Activated CD4-positive, alpha-beta T cell treated with anti-CD3 and anti-CD28 coated beads, Interleukin-2, amount 50 U/mL, for 24 hours (primary cell): ENCODE results near the gene LAPTM4A.
"Not testable (repeated sequence)": the region's sequence is repeated elsewhere in the genome, so short reads cannot be mapped to it uniquely, and the experiment has no call there.

Experiments
- DNase-seq, 2 donors: peaks; one replicate each; pipeline ENCODE4 v3.0.0-alpha.2; 2020; ENCODE audit warnings: low read depth in 1 of 2, low spot score in 1 of 2

Gene LAPTM4A

DNA sequence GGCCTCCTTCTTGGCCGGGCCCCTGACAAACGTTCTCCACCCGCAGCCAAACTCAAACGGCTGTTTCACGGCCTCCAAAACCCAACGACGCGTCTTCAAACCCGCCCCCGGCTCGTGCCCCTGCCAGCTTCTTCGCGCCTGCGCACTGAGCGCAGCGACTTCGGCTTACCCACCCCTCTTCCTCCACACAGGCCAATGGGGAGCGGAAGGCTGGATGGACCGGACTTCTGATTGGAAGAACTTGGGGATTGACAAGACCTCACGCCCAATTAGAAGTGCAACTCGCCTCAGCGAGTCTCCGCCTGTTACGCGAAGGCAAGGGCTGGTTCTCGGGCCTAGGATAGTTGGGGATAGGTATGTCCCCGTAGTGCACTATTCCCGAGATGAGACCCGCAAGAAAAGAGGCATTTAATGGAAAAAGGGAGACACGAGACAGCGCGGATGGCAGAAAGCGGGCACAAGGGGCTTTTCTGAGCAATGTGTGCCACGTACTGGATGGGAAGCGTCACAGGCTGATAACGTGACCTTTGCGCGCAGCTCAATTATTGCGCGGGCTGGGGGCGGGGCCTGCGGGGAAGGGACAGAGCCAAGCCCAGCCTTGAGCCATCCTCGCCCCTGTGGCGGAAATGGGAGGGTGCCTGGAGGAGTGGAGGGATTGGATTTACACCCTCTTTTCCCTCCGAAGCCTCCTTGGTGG lies at the start of gene LAPTM4A:
TSS of gene LAPTM4A (minus strand) at position 97 of the 697 bp plus-strand sequence. CDS start 108 bp downstream, outside the sequence.
- peak; percentile 88 to 98 for DNase-seq

DNA sequence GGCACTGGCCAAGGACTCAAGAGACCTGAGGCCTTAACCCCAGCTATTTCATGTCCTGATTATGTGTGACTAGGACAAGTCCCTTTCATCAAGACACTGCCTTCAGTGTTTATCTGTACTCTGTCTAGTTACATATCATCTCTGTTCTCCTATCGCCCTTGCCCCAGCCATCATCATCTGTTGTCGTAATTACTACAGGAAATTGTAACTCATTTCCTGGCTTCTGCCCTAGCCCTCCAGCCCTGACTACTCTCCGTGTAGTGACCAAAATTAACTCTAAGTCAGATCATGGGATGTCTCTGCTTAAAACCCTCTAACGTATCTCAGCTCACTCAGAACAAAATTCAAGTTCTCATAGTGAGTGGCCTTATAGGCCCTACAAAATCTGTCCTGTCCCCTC lies 49.3 kb upstream of the LAPTM4A start:
- no peak for DNase-seq

DNA sequence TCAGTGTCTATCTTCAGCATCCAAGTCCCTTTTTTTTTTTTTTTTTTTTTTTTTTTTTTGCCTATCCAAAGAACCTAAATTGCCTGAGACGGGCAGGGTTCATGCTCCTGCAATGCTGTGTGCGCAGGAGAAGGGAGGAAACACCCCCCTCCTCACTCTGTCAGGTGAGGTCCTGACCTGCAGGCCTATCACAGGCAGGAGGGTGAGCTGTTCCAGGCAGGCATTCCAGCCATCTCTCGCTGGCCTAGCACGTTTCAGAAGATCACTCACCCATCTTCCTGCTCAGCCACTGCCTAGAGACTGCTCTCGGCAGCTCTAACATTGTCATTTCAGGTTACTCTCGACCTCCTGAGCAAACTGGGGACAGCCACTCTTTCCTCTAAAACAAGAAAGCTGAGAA lies 48.4 kb upstream of the LAPTM4A start:
- DNase-seq: no peak

DNA sequence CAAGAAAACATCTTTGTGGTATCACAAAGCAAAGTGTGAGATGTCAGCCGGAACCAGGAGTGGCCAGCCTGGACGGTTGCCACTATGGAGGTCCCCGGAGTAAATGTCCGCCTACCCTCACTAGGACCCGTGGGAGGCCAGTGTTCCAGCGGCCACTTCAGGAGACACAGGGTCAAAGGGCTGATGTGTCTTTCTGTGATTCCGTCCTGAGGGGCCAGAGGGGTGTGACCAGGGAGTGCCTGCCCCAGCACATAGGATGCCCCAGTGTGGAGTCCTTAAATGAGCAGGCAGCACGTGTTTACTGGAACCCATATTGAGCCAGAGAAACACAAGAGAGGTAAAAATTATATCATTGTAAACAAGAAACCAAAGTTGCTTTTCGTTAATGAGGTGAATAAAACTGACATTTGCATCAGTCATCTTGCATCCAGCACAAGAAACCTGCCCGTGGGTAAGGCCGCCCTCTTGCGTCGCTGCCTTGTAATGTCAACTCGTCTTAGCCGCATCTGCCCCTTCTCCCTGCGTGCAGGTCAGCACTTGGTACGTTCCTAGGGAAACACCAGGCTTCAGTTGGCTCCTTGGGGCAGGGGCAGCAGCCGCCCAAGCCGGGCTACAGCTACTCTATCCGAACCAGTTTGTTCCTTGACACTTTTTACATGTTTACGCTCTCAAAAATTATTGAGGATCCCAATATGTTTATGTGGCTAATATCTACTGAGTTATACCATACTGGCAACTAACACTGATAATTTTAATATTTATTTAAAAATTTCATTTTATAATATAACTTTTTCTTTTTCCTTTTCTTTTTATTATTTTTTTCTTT lies 46.7 kb upstream of the LAPTM4A start:
- peak; percentile 56 to 64 for DNase-seq

DNA sequence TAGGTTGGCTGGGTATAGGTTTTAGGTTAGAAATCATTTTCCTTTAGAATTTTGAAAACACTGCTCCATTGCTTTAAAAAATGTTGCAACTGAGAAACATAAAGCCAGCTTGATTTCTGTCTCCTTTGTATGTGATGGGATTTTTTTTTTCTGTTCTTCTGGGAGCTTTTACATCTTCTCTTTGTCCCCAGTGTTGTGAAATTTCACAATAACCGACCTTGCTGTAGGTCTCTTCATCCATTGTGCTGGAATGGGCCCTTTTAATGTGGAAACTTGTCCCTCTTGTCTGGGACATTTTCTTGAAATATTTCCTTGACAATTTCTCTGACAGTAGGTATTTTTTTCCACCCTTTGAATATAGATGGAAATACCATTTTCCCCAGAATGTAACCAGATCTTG lies 44.0 kb upstream of the LAPTM4A start:
- DNase-seq: no peak

DNA sequence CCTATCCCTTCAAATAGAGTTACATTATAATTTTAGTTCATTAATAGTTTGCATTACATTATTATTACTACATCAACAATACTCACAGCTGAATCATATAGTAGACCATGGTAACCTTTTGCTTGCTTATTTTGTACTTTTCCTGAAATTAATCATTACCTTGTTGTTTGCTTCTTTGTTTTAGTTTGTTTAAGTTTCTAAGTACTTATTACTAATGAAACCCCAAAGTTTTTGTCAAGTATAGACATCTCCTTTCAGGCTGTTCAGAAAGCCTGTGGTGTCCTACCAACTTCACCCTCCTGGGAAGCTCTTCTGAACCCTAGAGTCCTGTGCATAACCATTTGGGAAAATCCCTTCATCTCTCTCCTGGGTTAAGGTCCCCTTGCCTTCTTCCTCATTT lies 43.5 kb upstream of the LAPTM4A start:
- DNase-seq: no peak

DNA sequence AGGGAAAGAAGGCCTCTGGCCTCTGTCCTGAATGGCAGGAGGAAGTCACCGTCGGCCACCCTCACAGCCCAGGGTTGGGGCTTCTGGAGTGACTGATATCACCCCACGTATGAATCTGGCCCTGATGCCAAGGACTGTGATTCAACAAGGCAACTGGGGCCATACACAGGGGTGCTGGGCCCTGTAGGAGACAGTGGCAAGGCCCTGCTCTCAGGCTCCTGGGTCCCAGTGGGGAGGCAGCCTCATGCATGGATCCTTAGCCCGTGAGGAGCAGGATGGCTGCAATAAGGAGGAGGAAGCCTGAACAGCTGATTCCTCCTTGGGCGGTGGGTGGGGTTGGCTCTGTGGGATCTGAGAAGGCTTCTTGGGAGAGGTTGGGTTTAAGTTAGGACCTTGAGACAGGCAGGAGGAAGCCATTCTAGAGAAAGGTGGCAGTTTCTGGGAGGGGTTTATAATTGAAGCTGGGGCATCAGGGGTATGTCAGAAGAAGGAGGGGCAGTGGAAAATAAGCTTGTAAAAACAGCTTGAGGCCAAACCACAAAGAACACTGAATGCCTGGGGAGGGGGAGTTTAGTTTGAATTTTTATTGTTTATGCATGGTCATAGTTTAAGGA lies 42.8 kb upstream of the LAPTM4A start:
- DNase-seq: no peak

DNA sequence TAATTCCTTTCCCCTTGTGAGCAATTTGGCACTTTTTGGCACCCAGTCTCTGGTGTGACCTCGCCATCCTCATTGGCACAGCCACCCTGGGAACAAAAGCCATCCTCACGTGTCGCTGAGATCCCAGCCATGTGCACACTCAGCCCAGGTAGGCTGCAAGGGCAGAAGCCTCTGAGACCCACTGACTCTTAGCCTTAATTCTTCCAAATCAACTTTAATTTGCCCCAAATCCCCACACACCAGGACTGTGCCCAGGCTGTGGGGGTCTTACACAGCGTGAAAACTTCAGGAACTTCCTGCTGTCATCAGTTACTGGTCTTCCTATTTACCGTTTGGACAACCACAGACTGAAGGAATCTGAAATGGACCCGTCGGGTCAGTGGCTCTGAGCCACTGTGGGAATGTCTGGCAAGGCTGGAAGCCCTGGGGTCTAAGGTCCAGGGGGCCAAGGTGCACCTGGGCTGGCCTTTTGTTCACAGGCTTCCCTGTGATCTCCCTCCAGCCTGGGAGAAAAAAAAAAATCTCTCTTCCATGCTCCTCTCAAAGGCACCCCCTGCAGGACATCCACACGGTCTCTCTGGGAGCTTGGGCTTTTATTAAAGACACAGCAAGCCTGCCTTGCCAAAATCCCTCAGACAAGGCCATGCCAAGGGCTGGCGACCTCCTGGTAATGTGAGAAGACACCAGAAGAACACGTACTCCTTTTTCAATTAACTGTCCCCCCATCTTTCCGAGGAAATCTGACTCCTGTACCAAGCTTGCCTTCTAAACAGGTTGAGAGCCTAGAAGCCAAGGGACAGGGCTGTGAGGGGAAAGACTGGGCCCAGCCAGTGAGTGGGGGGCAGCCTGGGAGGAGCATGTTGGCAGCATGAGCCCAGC lies 42.1 kb upstream of the LAPTM4A start:
- no peak for DNase-seq

DNA sequence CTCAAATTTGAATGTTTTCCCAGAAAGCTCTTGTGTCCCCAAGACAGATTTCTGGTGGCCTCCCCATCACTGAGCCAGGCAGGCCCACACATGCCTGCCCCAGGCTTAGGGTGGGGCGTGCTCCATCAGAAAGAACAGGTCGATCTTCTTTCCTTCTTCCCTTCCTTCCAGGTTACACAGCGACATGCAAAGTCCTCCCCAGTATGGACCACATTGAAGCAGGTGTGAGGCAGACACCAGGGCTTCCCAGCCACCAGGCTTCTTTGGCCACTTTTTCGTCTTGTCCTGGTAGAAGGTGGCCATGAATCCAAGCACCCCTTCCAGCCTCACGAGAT lies 41.4 kb upstream of the LAPTM4A start:
- no peak for DNase-seq

DNA sequence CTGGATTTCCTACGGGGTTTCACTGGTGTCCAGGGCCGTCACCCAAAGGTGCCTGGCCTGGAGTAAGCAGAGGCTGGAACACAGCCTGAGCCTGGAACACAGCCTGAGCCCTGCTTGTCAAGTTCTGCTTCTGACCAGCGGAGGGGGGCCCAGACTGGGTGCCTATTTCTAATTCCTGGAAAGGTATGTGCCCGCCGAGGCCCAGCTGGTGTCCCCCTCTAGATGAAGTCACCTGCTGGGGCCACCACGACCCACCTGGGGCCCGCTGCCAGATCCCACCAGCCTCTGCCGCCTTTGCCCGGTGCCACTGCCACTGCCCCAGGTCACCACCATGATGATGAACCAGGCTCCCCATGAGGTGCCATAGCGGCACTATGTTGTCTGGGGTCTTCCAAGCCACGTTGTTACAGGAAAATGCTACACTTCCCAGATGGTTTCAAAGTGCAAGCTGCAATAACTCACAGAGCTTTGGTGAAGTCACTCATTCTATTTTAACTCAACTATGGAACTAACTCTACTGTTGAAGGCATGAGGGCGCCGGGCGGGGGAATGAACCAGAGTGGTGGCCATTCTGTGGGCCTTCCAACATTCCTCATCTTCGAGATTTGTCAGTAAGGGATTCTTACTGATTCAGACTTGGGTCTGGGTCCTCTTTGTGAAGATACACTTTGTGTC lies 40.9 kb upstream of the LAPTM4A start:
- no peak for DNase-seq

DNA sequence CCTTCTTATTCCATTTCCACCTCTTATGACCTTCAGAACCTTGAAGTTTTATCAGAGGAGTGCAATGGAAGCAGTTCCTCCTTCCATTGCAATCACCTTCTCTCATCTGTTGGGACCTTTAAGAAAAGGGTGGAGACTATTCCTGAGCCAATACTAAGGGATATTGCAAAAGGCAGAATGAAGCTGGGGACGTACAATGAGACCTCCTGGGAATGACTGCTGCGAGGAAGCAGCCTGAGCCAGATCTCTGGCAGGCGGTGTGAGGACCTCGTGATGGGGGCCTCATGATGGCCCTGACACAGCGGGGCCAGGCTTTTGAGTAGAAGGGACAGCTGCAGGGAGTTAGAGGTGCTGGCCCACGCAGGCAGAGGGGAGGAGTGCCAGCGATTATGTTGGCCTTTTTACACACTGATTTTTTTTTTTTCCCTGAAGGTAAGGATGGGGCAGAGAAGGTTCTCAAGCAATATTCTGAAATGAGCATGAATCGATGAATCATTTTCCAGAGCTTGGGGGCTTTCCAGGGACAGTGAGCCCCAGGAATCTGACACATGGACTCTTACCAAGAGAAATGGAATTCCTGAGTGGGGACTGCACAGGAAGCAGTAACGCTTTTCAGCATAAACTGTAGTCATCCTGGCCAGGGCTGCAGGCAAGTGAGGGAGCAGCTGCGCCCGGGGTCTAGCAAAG lies 40.0 kb upstream of the LAPTM4A start:
- DNase-seq: no peak

DNA sequence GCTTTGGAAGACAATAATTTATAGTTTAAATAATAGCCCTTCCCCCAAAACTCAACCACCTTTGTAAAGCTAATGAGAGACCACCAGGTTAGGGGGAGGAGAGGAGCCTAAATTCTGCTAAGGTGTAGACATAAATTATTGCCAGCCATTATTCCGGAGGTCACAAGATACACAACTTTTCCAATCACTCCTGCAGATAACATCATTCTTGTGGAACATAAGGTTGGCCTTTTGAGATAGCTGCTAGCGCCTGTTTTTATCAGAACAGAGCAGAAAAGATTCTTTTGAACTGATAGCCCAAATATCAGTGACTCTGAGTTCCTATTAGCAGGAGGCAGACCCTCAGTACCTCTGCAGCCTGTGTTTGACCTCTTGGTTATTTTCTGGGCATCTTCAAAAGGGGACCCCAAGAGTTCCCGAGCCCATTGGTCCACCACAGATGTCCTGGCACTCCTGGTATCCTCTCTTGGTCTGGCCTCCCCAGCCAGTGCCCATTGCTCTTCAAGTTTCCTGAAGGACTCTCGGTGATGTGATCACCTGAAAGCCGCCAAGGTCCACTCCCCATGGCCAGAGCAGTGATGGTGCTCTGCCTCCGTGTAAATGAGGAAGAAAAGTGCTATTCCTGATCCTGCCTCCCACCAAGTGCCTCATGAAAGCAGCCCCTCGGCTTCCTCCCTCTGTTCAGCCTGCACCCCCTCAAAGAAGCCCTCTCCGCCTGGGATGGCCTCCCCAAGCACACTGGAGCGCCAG lies 38.5 kb upstream of the LAPTM4A start:
- no peak for DNase-seq

DNA sequence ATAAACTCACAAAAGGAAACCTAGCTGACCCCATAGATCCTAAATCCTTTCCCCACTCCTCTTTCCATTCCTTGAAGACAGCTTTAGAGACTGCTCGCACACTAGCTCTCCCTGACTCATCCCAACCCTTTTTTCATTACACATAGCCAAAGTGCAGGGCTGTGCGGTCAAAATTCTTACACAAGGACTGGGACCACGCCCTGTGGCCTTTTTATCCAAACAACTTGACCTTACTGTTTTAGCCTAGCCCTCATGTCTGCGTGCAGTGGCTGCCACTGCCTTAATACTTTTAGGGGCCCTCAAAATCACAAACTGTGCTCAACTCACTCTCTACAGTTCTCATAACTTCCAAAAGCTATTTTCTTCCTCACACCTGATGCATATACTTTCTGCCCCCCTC lies 34.5 kb upstream of the LAPTM4A start:
- DNase-seq: not testable (repeated sequence)

DNA sequence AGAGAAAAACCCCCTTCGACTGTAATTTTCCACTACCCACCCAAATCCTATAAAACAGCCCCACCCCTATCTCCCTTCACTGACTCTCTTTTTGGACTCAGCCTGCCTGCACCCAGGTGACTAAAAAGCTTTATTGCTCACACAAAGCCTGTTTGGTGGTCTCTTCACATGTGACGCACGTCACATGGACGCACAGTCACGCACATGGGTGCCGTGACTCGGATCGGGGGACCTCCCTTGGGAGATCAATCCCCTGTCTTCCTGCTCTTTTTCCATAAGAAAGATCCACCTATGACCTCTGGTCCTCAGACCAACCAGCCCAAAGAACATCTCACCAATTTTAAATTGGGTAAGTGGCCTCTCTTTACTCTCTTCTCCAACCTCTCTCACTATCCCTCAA lies 31.4 kb upstream of the LAPTM4A start:
- DNase-seq: not testable (repeated sequence)

DNA sequence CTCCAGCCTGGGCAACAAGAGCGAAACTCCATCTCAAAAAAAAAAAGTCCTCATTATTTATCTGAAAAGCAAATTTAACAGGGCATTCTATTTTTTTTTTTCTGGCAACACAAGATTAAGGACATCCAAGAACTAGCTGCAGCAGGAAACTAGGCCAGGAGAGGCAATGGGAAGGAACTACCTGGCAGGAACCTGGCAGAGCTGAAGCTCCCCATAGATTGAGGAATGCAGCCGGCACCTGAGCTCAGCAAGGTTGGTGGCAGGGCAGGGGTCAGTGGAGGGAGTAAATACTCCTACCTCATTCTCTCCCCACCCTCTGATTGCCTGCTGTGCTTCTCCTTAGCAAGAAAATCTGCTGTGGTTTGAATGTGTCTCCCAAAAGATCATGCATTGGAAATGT lies 30.4 kb upstream of the LAPTM4A start:
- no peak for DNase-seq

DNA sequence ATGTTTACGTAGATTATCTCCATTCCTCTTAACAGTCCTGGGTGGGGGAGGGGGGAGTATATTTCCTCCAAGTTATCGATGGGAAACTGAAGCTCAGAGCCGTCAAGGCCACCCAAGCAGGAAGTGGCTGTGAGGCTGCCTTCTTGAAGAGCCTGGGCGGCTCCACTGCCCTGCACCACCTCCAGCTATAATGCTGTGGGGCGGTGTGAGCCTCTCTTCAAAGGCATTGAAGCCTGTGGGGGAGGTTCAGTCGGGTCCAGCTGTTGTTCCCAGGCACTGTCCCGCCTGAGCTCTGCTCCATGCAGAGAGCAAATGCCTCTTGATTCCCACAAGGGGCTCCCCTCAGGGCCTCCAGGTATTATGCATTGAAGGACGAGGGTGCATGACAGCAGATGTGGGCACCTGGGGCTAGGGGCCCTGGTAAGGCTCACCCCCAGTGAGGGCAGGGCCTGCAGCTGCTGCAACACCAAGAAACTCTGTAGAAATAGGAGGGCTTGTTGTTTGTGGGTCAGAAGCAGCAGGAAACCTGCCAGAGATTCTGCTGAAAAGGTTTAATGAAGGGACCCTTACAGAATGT lies 29.5 kb upstream of the LAPTM4A start:
- DNase-seq: no peak

DNA sequence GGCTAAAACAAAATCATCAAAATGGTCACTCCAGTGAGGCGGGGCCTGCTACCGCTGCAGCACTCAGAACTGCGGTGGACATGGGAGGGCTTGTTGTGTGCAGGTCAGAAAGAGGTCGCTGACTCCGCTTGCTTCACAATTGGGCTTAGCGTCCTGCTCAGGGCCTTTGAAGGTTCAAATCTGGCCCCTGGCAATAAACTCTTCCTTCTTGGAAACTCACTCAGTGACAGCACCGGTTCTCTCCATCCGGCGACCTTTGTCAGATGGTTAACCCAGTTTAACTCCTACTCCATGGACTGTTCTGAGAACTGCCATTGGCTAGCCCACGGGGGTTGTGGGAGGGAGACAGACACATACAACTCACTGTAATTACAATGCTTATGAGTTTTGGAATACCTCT lies 29.0 kb upstream of the LAPTM4A start:
- DNase-seq: no peak

DNA sequence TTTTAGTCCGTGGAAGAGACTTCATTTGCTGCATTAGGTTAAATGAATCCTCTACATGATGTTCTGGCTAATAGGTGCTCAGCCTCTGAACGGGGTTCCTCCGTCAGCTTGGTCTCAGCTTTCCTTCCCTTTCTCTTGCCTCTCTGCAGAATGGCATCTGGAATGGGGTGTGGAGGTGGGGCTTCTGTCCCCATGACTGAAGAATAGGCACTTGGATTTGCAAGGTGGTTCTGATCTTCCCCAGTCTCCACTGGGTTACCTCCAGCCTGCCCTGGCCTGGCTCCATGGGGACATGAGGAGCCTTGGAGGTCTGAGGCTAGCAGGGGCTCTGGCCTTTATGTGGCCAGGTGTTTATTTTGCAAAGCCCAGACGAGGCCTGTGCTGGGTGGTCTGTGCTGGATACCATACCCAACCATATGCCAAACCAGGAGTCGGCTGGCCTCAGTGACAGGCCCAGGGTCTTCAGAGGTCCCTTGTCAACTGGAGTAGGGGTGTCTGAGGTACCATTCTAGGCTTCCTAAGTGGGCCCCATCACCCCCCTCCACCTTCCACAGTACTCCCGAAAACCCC lies 28.2 kb upstream of the LAPTM4A start:
- no peak for DNase-seq

DNA sequence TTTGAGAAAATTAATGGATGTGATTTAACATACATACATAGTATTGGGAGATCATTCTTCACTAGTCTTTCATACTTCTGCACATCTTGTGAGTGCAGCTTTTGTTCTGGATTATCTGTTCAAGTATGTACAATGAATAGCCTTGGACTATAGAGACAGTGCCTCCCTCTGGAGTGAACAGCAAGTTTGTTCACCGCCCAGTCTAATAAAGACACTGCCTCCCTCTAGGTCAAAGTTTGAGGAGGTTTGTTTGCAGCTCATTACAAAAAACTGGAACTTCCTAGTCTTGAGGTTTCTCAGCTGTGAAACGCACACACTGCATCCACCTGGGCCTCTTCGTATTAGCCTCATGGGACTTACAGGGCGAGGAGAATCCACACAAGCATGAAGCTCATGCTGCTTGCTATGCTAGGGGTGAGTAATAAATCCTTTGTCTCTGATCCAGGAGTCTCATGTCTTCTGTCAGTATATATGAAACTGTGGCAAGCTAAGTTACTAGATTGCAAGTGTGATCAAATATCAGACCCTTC lies 26.0 kb upstream of the LAPTM4A start:
- no peak for DNase-seq
